SK-N-SH (cell line): ENCODE measurements around the gene TRIP10. TPM values are rescaled to one million over a fixed set of nuclear protein-coding genes. Genes with fewer than 3 reads are reported as not detected.

ENCODE experiments used
- CTCF ChIA-PET: fragments of 300-600, 350-600 bp; formaldehyde crosslinking; extraction: SDS; loops from one replicate; lab custom pipeline; 2021; lab: Yijun Ruan, JAX
- POLR2A ChIA-PET: fragments of 350-600 bp; sonication (Branson Sonifier 250); formaldehyde crosslinking; extraction: SDS; loops from one replicate; lab custom pipeline; 2020; ENCODE audit warnings: antibody characterized with exemption, inconsistent platforms; lab: Yijun Ruan, JAX
- DNase-seq: peaks from one replicate; pipeline ENCODE4 v3.0.0; 2012
- H2AFZ ChIP-seq: fragments of 200-600 bp; sonication (generic); 2 replicates; pipeline ENCODE4 v1.8.1; 2016; ENCODE audit warnings: antibody characterized with exemption, mild to moderate bottlenecking, low read depth
- H3F3A ChIP-seq: fragments of 200-600 bp; sonication (generic); replicated peaks from 2 replicates; pipeline ENCODE3; 2016; ENCODE audit warnings: antibody characterized with exemption, mild to moderate bottlenecking; ENCODE audit not compliant: insufficient read depth
- H3K27ac ChIP-seq, 2 experiments: fragments of 200-500 bp in 1 of 2; fragments of 200-600 bp in 1 of 2; sonication (Bioruptor generic) in 1 of 2; sonication (generic), shearing (Covaris generic) in 1 of 2; 2 replicates each; pipeline versions ENCODE4 v1.5.1 to v1.6.1; 2014 to 2016; ENCODE audit warnings: low read depth in 2 of 2, inconsistent platforms in 1 of 2, low read length in 1 of 2, mild to moderate bottlenecking in 1 of 2, mixed read lengths in 1 of 2
- H3K27me3 ChIP-seq: fragments of 200-600 bp; sonication (generic), shearing (Covaris generic); 2 replicates; pipeline ENCODE4 v1.6.1; 2016; ENCODE audit warnings: mixed run types; ENCODE audit not compliant: insufficient read depth
- H3K36me3 ChIP-seq, 2 experiments: fragments of 200-500 bp in 1 of 2; fragments of 200-600 bp in 1 of 2; sonication (Bioruptor generic) in 1 of 2; sonication (generic) in 1 of 2; replicated peaks in 1 of 2; 2 replicates each; pipeline versions ENCODE3 to v1.5.1; 2014 to 2016; ENCODE audit warnings: low read length in 1 of 2, mild to moderate bottlenecking in 1 of 2; ENCODE audit not compliant: insufficient read depth in 2 of 2, control insufficient read depth in 1 of 2
- H3K4me1 ChIP-seq, 2 experiments: fragments of 200-500 bp in 1 of 2; fragments of 200-600 bp in 1 of 2; sonication (Bioruptor generic) in 1 of 2; sonication (generic), shearing (Covaris generic) in 1 of 2; 2 replicates each; pipeline versions ENCODE4 v1.5.1 to v1.6.1; 2014 to 2016; ENCODE audit warnings: low read depth in 1 of 2, low read length in 1 of 2, mixed run types in 1 of 2; ENCODE audit not compliant: insufficient read depth in 2 of 2, control insufficient read depth in 1 of 2
- H3K4me2 ChIP-seq: fragments of 200-600 bp; sonication (generic), shearing (Covaris generic); 2 replicates; pipeline ENCODE4 v1.6.1; 2017; ENCODE audit warnings: mixed run types
- H3K4me3 ChIP-seq, 2 experiments: fragments of 200-500 bp in 1 of 2; fragments of 200-600 bp in 1 of 2; sonication (Bioruptor generic) in 1 of 2; sonication (generic), shearing (Covaris generic) in 1 of 2; 2 replicates each; pipeline versions ENCODE4 v1.5.1 to v1.8.1; 2014 to 2016; ENCODE audit warnings: low read depth in 2 of 2, inconsistent platforms in 1 of 2, low read length in 1 of 2, mild to moderate bottlenecking in 1 of 2, mixed read lengths in 1 of 2, moderate library complexity in 1 of 2
- H3K79me2 ChIP-seq: fragments of 200-600 bp; sonication (generic); 2 replicates; pipeline ENCODE4 v1.8.1; 2017; ENCODE audit warnings: mild to moderate bottlenecking; ENCODE audit not compliant: insufficient read depth
- H3K9ac ChIP-seq: fragments of 200-600 bp; sonication (generic); 2 replicates; pipeline ENCODE4 v1.6.1; 2017; ENCODE audit warnings: mixed run types
- H3K9me2 ChIP-seq: fragments of 200-600 bp; sonication (generic); 2 replicates; pipeline ENCODE4 v1.6.1; 2017; ENCODE audit warnings: mixed run types
- H3K9me3 ChIP-seq: fragments of 200-600 bp; sonication (generic); 2 replicates; pipeline ENCODE4 v1.6.1; 2017; ENCODE audit warnings: mixed run types, mild to moderate bottlenecking, moderate library complexity
- H4K20me1 ChIP-seq: fragments of 200-600 bp; sonication (generic); 2 replicates; pipeline ENCODE4 v1.6.1; 2017; ENCODE audit warnings: mild to moderate bottlenecking, mixed run types; ENCODE audit not compliant: insufficient read depth
- CHD2 ChIP-seq: fragments of 150-350 bp; IDR thresholded peaks from 2 replicates; pipeline ENCODE4 v1.6.1; 2018; ENCODE audit warnings: low read length; ENCODE audit not compliant: partially characterized antibody
- CTCF ChIP-seq: fragments of 200-600 bp; sonication (generic); IDR thresholded peaks from 2 replicates; pipeline ENCODE4 v1.6.1; 2017; ENCODE audit warnings: antibody characterized with exemption, mild to moderate bottlenecking, moderate library complexity
- GABPA ChIP-seq: IDR thresholded peaks from 2 replicates; pipeline ENCODE4 v1.4.0; 2012; ENCODE audit warnings: low read depth, mild to moderate bottlenecking
- MAX ChIP-seq: IDR thresholded peaks from 2 replicates; pipeline ENCODE4 v1.4.0; 2012; ENCODE audit warnings: low read depth
- RAD21 ChIP-seq: IDR thresholded peaks from 2 replicates; pipeline ENCODE4 v1.6.1; 2012; ENCODE audit warnings: mild to moderate bottlenecking, low read length
- TEAD4 ChIP-seq: IDR thresholded peaks from 2 replicates; pipeline ENCODE4 v1.4.0; 2012; ENCODE audit warnings: mild to moderate bottlenecking, borderline replicate concordance; ENCODE audit not compliant: insufficient read depth
- YY1 ChIP-seq: IDR thresholded peaks from 2 replicates; pipeline ENCODE4 v1.4.0; 2012; ENCODE audit warnings: low read depth, mild to moderate bottlenecking
- ZBTB33 ChIP-seq: IDR thresholded peaks from 2 replicates; pipeline ENCODE4 v1.4.0; 2012; ENCODE audit warnings: low read depth, borderline replicate concordance
- WGBS: methylation state at CpG from one replicate; pipeline ENCODE4 v1.1.6; 2017; ENCODE audit warnings: low lambda C conversion rate; 5-methylcytosine and 5-hydroxymethylcytosine counted together
- polyA plus RNA-seq, 3 experiments: library from polyadenylated mRNA; depleted of rRNA; stranded (reverse); fragments of >200 nt; gene quantifications; 2 replicates each; pipeline ENCODE4 v1.2.3, GENCODE V29; 2012

Gene TRIP10
- polyA plus RNA-seq, 1 of the 3 experiments (the other 2 are of a cell fraction): 42.9 TPM

- CTCF ChIA-PET: interaction anchor here (0.7 to 1.7 kb wide), 2 partner anchors 16 to 109 kb away, joined by 3 to 4 read pairs; no protein-coding TSS in a partner anchor
Observed at GRCh38 chr19:6754136-6754535, 14.7 kb downstream of the TRIP10 start.

More at GRCh38 chr19:6754136-6754535, 14.7 kb downstream of the TRIP10 start:
- no peak overlapping the region for H2AFZ ChIP-seq
- no peak for DNase-seq
- H3K79me2 ChIP-seq: no peaks in the 10 kb centered on the region
- H3K4me3 ChIP-seq: no peak overlapping the region
- no peaks in the 10 kb centered on the region for H3F3A ChIP-seq
- POLR2A ChIA-PET: no interaction called here
- no peak overlapping the region for H3K4me2 ChIP-seq
- H3K9me3 ChIP-seq: no peaks in the 10 kb centered on the region
- no peaks in the 10 kb centered on the region for H3K9me2 ChIP-seq
- H3K9ac ChIP-seq: no peak overlapping the region
- H3K27me3 ChIP-seq: no peaks in the 10 kb centered on the region
- H4K20me1 ChIP-seq: no peaks in the 10 kb centered on the region
- peaks cover 10% of the 10 kb centered on the region in 2 experiments for H3K36me3 ChIP-seq
- H3K4me1 ChIP-seq: no peaks in the 10 kb centered on the region; a peak in 1 of 4 replicates
- H3K27ac ChIP-seq: no peak overlapping the region
- WGBS: 92% methylated on average over 11 of the region's 22 CpGs
- TF ChIP-seq CTCF (no peak), YY1 (no peak), GABPA (no peak), TEAD4 (no peak), ZBTB33 (no peak), MAX (no peak), CHD2 (no peak), RAD21 (no peak)
